GM15510 (cell line): ENCODE data around the gene TIMP3.

Experiments used
- POLR2A ChIP-seq: IDR thresholded peaks from 3 replicates; pipeline ENCODE4 v1.6.1; 2011; ENCODE audit warnings: borderline replicate concordance; ENCODE audit not compliant: insufficient read length; ENCODE audit errors: extremely low read depth

Gene TIMP3

GRCh38 chr22:32776802-32777201 lies 24.7 kb upstream of the TIMP3 start:
- TF ChIP-seq POLR2A: no peak

GRCh38 chr22:32777987-32778386 lies 23.5 kb upstream of the TIMP3 start:
- no peak for TF ChIP-seq POLR2A

- TF ChIP-seq POLR2A: no peak
Measured at GRCh38 chr22:32780726-32781310, 20.7 kb upstream of the TIMP3 start.

GRCh38 chr22:32781695-32782094 lies 19.8 kb upstream of the TIMP3 start:
- TF ChIP-seq POLR2A: no peak

- TF ChIP-seq POLR2A: no peak
Measured at GRCh38 chr22:32785321-32786026, 16.0 kb upstream of the TIMP3 start.

- TF ChIP-seq POLR2A: no peak
Measured at GRCh38 chr22:32786027-32786418, 15.5 kb upstream of the TIMP3 start.

GRCh38 chr22:32788904-32789624 lies 12.4 kb upstream of the TIMP3 start:
- TF ChIP-seq POLR2A: no peak

- no peak for TF ChIP-seq POLR2A
Measured at GRCh38 chr22:32789797-32790620, 11.5 kb upstream of the TIMP3 start.

GRCh38 chr22:32791056-32791455 lies 10.4 kb upstream of the TIMP3 start:
- TF ChIP-seq POLR2A: no peak

GRCh38 chr22:32791485-32791884 lies 10.0 kb upstream of the TIMP3 start:
- no peak for TF ChIP-seq POLR2A

- TF ChIP-seq POLR2A: no peak
Measured at GRCh38 chr22:32793589-32793988, 7.9 kb upstream of the TIMP3 start.

GRCh38 chr22:32794449-32795213 lies 6.9 kb upstream of the TIMP3 start:
- no peak for TF ChIP-seq POLR2A

GRCh38 chr22:32795214-32795596 lies 6.3 kb upstream of the TIMP3 start:
- no peak for TF ChIP-seq POLR2A

GRCh38 chr22:32796865-32797573 lies 4.5 kb upstream of the TIMP3 start:
- no peak for TF ChIP-seq POLR2A
